Endodermal cell (in vitro differentiated cells): ENCODE measurements around the gene MCOLN1. TPM values are rescaled to one million over a fixed set of nuclear protein-coding genes. Genes with fewer than 3 reads are reported as not detected.

ENCODE experiments used
- DNase-seq: peaks from one replicate; pipeline ENCODE4 v3.0.0-alpha.2; 2017
- H3K27ac ChIP-seq: 2 replicates; pipeline ENCODE4 v1.5.1; 2013; ENCODE audit warnings: mild to moderate bottlenecking, low read depth, low read length, moderate library complexity
- H3K27me3 ChIP-seq: 2 replicates; pipeline ENCODE4 v1.6.1; 2013; ENCODE audit warnings: mild to moderate bottlenecking, low read length, moderate library complexity; ENCODE audit not compliant: insufficient read depth, control insufficient read depth, poor library complexity, severe bottlenecking
- H3K36me3 ChIP-seq: 2 replicates; pipeline ENCODE4 v1.7.0; 2013; ENCODE audit warnings: mild to moderate bottlenecking, low read length, moderate library complexity; ENCODE audit not compliant: control insufficient read depth, insufficient read depth
- H3K4me1 ChIP-seq: one replicate; pipeline ENCODE4 v1.7.0; 2013; ENCODE audit warnings: low read length; ENCODE audit not compliant: control insufficient read depth, insufficient read depth
- H3K4me3 ChIP-seq: 2 replicates; pipeline ENCODE4 v1.5.1; 2013; ENCODE audit warnings: mild to moderate bottlenecking, low read length, moderate library complexity
- H3K9ac ChIP-seq: 2 replicates; pipeline ENCODE4 v1.6.1; 2013; ENCODE audit warnings: mild to moderate bottlenecking, low read length, moderate library complexity; ENCODE audit not compliant: poor library complexity, severe bottlenecking; ENCODE audit errors: extremely low read depth
- H3K9me3 ChIP-seq: 2 replicates; pipeline ENCODE4 v1.6.1; 2013; ENCODE audit warnings: mild to moderate bottlenecking, low read length, moderate library complexity; ENCODE audit not compliant: control insufficient read depth
- H3K27ac Mint-ChIP-seq: 2 replicates; pipeline ENCODE4 v1.8.0; 2020; ENCODE audit warnings: mixed read lengths
- H3K27me3 Mint-ChIP-seq: 2 replicates; pipeline ENCODE4 v1.8.0; 2021; ENCODE audit warnings: mild to moderate bottlenecking, mixed read lengths; ENCODE audit not compliant: insufficient read depth
- H3K36me3 Mint-ChIP-seq: 2 replicates; pipeline ENCODE4 v1.8.0; 2020; ENCODE audit warnings: low read depth, mixed read lengths
- H3K4me1 Mint-ChIP-seq: 2 replicates; pipeline ENCODE4 v1.8.0; 2020; ENCODE audit warnings: mixed read lengths
- H3K4me3 Mint-ChIP-seq: 2 replicates; pipeline ENCODE4 v1.8.0; 2020; ENCODE audit warnings: mild to moderate bottlenecking, moderate library complexity, mixed read lengths
- H3K9me3 Mint-ChIP-seq: 2 replicates; pipeline ENCODE4 v1.8.0; 2020; ENCODE audit warnings: mild to moderate bottlenecking, mixed read lengths
- WGBS, 2 experiments: methylation state at CpG; one replicate each; pipeline versions ENCODE4 v1.1.5 to v1.1.7; 2013; ENCODE audit warnings: missing lambda C conversion rate in 2 of 2, mixed read lengths in 1 of 2; ENCODE audit not compliant: insufficient coverage in 1 of 2, insufficient read length in 1 of 2; 5-methylcytosine and 5-hydroxymethylcytosine counted together
- total RNA-seq, 2 donors: library from RNA; stranded (reverse); fragmentation: NEBNext Ultra II Directional in 1 of 2; extraction: Animal tissue kit (Norgen Biotek cat#: 25700) in 1 of 2; gene quantifications; 2 replicates in 1 of 2; 3 replicates in 1 of 2; pipeline ENCODE4 v1.2.1, GENCODE V29; 2021
- TF ChIP-seq, protein P1 (sequence below): fragments of 200-600 bp; sonication (generic); conservative IDR thresholded peaks from 2 replicates; pipeline ENCODE4 v1.5.0; 2021; ENCODE audit warnings: antibody characterized with exemption, mild to moderate bottlenecking

Gene MCOLN1
- total RNA-seq, 2 donors from 2014 or later = 18.0 to 21.4 TPM

DNA sequence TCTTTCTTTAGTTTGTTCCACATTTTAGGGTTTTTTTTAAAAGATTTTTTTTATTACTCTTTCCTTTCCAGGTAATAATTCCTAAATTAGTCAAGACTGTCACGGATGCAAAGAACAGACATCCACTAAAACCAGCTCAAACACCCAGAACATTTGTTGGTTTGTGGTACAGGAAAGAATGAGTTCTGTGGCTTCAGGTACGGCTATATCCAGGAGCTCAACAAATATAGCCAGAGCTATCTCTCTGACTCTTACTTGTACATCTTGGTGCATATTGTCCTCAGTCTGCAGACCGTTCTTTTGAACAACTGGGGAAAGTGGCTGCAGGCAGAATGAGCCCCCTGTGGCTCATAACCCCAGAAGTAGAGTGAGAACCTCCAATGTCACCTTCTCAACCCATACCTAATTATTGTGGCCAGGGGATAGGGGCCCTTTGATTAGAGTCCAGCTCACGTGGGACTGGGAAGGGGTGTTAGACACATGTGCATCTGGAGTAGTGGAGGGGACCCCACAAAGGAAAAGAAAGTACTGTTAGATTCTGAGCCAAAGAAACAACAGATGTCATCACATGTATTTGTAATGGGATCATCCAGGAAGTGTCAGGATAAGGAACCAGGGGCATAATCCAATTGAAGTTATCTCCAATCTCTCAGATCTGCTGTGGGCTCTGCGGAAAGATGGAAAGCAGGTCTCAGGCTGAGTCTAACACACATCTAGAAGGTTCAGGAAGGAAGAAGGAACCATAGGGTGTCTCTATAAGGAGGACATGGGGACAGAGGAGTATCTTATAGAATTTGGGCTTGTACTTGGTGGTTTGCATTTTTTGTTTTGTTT is 8.4 kb upstream of the MCOLN1 start:
- Mint-ChIP-seq H3K27me3 (peaks cover 19% of the 10 kb centered on the region), H3K9me3 (no peaks in the 10 kb centered on the region), H3K36me3 (peaks cover 6% of the 10 kb centered on the region), H3K4me3 (no peak overlapping the region), H3K27ac (no peak overlapping the region), H3K4me1 (peaks cover 21% of the 10 kb centered on the region)
- no peak for DNase-seq
- Histone ChIP-seq H3K4me1 (no peaks in the 10 kb centered on the region), H3K9ac (no peak overlapping the region), H3K9me3 (no peaks in the 10 kb centered on the region), H3K4me3 (no peak overlapping the region), H3K27me3 (peaks cover 25% of the 10 kb centered on the region), H3K36me3 (no peaks in the 10 kb centered on the region), H3K27ac (no peak overlapping the region)
- TF ChIP-seq, protein P1, sequence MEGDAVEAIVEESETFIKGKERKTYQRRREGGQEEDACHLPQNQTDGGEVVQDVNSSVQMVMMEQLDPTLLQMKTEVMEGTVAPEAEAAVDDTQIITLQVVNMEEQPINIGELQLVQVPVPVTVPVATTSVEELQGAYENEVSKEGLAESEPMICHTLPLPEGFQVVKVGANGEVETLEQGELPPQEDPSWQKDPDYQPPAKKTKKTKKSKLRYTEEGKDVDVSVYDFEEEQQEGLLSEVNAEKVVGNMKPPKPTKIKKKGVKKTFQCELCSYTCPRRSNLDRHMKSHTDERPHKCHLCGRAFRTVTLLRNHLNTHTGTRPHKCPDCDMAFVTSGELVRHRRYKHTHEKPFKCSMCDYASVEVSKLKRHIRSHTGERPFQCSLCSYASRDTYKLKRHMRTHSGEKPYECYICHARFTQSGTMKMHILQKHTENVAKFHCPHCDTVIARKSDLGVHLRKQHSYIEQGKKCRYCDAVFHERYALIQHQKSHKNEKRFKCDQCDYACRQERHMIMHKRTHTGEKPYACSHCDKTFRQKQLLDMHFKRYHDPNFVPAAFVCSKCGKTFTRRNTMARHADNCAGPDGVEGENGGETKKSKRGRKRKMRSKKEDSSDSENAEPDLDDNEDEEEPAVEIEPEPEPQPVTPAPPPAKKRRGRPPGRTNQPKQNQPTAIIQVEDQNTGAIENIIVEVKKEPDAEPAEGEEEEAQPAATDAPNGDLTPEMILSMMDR = no peak
- WGBS, 2 experiments = 86% methylated on average over 4 of the region's 5 CpGs

DNA sequence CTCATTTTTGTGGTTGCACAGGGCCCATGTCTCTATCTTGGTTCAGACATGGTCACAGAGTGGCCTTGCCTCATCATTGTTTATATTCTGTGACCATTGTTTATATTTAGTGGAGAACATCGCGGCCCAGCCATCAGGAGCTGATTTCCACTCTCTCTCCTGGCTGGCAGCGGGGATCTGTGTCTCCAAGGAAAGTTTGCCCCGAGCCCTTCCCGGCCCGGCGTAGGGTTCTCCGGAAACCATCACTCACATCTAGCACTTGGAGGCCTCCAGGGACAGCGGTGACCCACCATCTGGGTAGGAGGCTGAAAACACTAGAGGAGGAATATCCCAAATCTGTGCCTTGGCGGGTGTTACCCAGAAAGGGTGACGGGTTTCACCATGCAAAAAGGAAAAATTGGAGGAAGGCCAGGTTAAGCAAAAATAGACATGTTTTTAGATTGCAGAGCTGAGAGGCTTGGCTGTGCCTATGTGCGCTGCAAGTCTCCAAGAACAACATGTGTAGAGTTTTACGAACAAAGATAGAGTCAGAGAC is 7.2 kb upstream of the MCOLN1 start:
- H3K9me3 Mint-ChIP-seq = no peaks in the 10 kb centered on the region
- peaks cover 10% of the 10 kb centered on the region for H3K36me3 Mint-ChIP-seq
- Histone ChIP-seq H3K36me3 (no peaks in the 10 kb centered on the region), H3K4me3 (peak overlapping the region; percentile 66), H3K27ac (peak overlapping the region; percentile 94), H3K9me3 (no peaks in the 10 kb centered on the region), H3K27me3 (peaks cover 14% of the 10 kb centered on the region), H3K9ac (peak overlapping the region; percentile 44), H3K4me1 (no peaks in the 10 kb centered on the region)
- 96 to 97% methylated on average over 4 to 13 of the region's 13 CpGs for WGBS, 2 experiments
- H3K4me3 Mint-ChIP-seq = peak overlapping the region; percentile 54
- H3K27ac Mint-ChIP-seq = peak overlapping the region; percentile 84
- H3K27me3 Mint-ChIP-seq = peaks cover 8% of the 10 kb centered on the region
- H3K4me1 Mint-ChIP-seq = peaks cover 21% of the 10 kb centered on the region
- TF ChIP-seq, protein P1 = no peak
- no peak for DNase-seq

DNA sequence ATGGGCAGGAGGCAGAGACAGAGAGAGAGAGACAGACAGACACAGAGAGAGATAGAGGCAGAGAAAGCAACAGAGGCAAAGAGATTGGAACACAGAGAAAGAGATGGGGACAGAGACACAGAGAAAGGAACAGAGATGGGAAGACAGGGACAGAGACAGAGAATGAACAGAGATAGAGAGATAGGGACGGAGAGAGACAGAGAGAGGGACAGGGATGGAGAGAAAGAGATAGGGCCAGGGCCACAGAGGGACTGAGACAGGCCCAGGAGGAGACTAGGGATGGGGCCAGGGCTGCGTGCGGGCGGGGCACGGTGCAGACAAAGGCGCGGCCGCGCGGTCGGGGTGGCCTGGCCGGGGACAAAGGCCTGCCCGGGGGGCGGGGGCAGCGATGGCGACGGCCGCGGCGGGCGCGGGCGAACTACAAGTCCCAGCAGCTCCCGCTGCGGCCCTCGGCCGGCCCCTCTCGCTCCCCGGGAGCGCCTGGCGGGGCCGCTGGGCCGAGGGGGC is 6.7 kb upstream of the MCOLN1 start, which contains the start of gene ZNF358:
TSS of gene ZNF358 (plus strand) at position 459 of the 507 bp plus-strand sequence. CDS start 3,140 bp downstream, outside the sequence.
- no peaks in the 10 kb centered on the region for H3K9me3 Mint-ChIP-seq
- H3K27ac ChIP-seq = peak within 1 kb of the TSS; percentile 94
- H3K4me3 Mint-ChIP-seq = peak within 1 kb of the TSS; percentile 80
- peaks cover 9% of the 10 kb centered on the region for H3K27me3 ChIP-seq
- peaks cover 5% of the 10 kb centered on the region for H3K27me3 Mint-ChIP-seq
- WGBS, 2 experiments = 2 to 3% methylated on average over 14 to 33 of the region's 33 CpGs
- no peaks in the 10 kb centered on the region for H3K4me1 ChIP-seq
- TF ChIP-seq, protein P1 = no peak
- H3K4me3 ChIP-seq = peak within 1 kb of the TSS; percentile 84
- peak; percentile 92 for DNase-seq
- no peaks in the 10 kb centered on the region for H3K9me3 ChIP-seq
- peak within 1 kb of the TSS; percentile 81 for H3K9ac ChIP-seq
- peaks cover 21% of the 10 kb centered on the region for H3K4me1 Mint-ChIP-seq
- H3K36me3 ChIP-seq = no peaks in the 10 kb centered on the region
- peak within 1 kb of the TSS; percentile 84 for H3K27ac Mint-ChIP-seq
- peaks cover 10% of the 10 kb centered on the region for H3K36me3 Mint-ChIP-seq
